Mesenteric fat pad (tissue), 1 donor: ENCODE data around the gene ATG10. TPM values are rescaled to one million over a fixed set of nuclear protein-coding genes. Genes with fewer than 3 reads are reported as not detected.
"Not testable (repeated sequence)": the region's sequence is repeated elsewhere in the genome, so short reads cannot be mapped to it uniquely, and the experiment has no call there.

Experiments used
- DNase-seq: peaks from one replicate; pipeline ENCODE4 v3.0.0-alpha.2; 2020; ENCODE audit warnings: low spot score
- long read RNA-seq: library from polyadenylated mRNA; unstranded; transcript quantifications from one replicate; pipeline ENCODE4 v2.0.0, GENCODE V29; 2020
- total RNA-seq: library from RNA; stranded (reverse); fragmentation: NEBNext Ultra II Directional; extraction: Animal tissue kit (Norgen Biotek cat#: 25700); gene quantifications from one replicate; pipeline ENCODE4 v1.2.1, GENCODE V29; 2021
- donor health status: DM: yes; HTN: yes; CAD: no.

ATG10 gene
- 4.9 TPM for total RNA-seq
- long read RNA-seq, partial matches to known transcripts: 0 of 17 reads
- long read RNA-seq, other reads (novel, unspliced or antisense): 11 of 17 reads

DNA sequence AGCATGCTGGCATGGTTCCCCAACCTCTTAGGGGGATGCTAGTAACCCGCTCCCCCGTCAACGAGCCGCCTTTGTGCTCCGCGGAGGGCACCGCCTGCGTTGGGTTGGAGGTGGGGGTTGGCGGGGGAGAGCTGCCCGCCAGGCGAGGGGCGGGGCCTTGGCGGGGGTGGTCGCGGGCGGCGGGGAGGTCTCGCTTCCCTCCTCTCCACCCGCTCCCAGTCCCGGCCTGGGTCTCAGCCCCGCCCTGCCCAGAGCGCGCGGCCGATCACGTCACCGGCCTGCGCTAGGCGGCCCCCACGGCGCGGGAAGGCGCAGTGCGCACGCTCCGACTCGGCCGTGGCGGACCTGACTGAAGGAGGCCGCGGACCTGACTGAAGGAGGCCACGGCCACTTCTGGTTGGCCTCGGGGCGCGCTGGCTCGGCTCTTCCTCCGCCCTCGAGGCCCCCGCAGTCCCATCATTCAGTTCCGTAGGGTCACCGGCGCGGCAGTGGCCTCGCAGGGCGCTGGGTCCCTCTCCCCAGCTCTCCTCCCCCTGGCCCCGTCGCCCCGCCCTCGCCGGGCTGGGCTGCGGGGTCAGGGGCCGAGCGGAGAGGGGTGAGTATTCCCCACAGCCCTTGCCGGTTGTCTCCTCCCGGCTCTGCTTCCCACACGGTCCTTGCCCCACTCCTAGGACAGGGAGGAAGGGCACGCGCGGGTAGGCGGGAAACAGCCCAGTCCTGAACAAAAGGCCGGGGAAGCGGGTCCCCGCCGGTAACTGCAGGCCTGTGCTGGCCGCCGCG, at the start of gene ATG10:
ATG10 (plus strand) TSS at position 312 of the 780 bp plus-strand sequence. CDS start 15,548 bp downstream, outside the sequence.
- DNase-seq: peak; percentile 97

DNA sequence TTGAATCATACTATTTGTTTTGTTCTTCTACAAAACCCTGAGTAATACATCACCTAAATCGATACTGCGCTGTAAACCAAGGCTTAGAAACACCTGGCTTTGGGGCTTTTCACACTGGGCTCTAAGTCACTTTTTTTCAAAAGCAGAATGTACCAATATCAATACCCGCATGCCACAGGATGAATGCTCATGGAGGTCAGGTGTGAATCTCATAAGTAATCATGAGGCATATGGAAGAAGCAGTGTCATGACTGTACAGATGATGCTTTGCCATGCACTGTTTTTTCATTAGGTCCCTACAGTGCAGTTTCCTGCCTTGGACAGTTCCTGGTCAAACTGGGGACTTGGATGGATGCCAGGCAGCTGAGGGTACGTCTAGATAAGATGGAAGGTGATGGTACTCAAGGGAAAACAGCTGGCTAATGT, 49.0 kb upstream of the ATG10 start:
- DNase-seq: no peak

- DNase-seq: no peak
Observed at GRCh38 chr5:81924442-81924841, 47.4 kb upstream of the ATG10 start.

DNA sequence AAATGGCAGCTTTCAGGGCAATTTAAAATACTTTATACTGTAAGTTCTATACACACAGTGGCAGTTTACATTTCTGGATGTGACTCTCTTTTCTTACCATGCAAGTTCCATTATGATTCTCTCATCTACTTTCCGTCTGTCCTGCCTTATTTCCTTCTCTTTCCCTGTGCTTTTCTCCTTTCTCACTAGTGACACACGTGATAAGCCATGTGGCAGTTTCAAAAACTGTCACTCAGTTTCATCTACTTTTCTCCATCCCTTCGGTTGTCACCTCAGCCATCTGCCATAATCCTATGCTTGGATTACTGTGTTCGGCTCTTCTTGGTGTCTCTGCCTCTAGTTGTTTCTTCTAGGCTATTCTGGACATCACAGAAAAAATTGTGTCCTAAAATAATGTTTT, 46.8 kb upstream of the ATG10 start:
- DNase-seq: no peak

DNA sequence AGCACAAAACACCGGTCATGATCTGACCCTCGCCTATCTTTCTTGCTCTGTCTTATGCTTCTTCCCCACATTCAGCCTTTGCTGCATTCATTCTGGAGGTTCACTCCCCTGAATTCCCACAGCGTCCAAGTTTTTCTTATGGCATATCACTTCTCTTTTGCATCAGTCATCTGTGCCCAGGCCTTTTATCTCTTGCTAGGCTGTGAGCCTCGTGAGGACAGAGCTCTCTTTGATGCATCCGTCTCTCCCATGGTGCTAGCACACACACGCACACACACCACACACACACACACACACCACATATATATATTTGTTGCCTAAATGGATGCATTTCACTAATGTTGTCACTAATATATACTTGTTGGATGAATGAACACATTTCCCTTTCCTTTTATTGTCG, 45.8 kb upstream of the ATG10 start:
- no peak for DNase-seq

DNA sequence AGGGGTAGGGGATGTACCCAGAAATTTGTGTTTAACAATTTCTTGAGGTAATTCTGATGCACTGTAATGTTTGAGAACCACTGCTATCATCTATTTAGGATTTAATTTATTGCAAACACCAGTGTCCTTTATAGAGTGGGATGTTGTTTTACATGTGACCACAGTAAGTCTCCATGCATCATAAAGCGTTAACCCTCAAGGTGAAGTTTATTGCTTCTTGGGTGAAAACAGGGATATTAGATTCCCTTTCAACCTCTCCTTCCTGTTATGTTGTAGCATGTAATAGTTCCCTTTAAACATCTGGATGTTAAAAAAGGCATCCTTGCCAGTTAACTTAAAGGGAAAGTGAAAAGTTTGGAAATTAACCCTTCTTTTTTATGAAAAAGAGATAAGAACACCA, 35.8 kb upstream of the ATG10 start:
- no peak for DNase-seq

DNA sequence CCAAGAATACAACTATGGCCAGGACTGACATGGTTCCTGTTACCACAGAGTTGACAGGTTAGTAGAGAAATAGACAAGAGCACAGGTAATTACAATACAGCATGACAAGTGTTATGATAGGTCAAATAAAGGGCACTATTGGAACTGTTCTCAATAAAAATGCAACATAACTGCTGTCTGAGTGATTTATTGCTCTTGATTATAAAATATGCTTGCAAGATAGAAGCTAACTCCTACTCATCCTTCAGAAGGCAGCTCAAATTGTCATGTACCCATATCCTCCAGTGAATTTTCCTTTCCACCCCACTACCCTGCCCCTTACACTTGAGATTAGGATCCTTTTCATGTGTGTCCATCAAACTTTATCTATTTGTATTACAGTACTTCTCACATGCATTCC, 35.1 kb upstream of the ATG10 start:
- DNase-seq: no peak

- no peak for DNase-seq
Observed at GRCh38 chr5:81942746-81943145, 29.1 kb upstream of the ATG10 start.

DNA sequence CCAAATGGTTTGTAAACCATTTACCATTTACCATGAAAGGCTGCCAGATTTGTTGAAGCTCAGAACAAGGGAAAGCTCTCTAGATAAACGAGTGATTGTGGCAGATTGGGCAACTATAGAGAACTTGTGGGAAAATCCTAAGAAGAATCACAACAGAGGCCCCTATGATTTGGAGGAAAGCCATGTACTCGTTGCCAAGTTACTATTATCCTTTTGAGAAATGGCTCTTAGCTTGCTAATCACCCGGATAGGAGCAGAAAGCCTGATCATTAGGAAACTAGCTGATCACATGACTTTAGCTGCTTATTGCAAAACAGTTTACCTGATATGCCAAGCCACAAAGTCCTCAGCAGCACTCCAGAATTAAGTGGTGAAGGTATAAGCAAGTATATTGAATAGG, 23.5 kb upstream of the ATG10 start:
- no peak for DNase-seq

GRCh38 chr5:81949462-81949861, 22.4 kb upstream of the ATG10 start:
- DNase-seq: no peak

DNA sequence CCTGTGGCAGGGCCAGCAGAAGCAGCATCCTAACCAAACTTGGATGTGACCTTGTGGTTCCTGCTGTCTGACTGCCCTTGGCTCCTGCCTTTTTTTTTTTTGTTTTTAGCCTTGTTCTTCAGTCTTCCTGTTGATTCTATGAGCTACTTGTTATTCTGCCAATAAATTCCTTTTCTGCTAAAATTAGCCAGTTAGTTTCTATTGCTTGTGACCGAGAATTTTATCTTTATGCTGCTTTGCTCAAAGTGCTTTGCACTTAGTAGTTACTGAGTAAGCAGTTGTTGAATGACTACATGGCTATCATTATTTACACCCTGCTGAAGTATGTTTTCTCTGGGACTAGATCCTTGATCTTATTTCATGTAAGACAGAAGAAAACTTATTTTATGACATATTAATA, 20.8 kb upstream of the ATG10 start:
- no peak for DNase-seq

GRCh38 chr5:81954796-81955195, 17.0 kb upstream of the ATG10 start:
- not testable (repeated sequence) for DNase-seq

DNA sequence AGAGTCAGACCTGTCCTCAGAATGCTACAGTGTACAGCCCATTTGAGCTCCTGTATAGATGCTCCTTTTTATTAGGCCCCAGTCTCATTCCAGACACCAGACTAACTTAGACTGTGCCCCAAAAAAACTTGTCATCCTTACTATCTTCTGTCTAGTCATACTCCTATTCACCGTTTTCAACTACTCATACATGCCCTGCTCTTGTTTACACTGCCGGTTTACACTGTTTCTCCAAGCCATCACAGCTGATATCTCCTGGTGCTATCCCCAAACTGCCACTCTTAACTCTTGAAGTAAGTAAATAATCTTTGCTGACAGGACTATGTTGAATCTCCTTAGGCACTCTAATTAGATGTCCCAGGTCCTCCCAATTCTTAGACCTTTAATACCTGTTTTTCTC, 13.7 kb upstream of the ATG10 start:
- DNase-seq: not testable (repeated sequence)

- no peak for DNase-seq
Observed at GRCh38 chr5:81961651-81962440, 10.0 kb upstream of the ATG10 start.

DNA sequence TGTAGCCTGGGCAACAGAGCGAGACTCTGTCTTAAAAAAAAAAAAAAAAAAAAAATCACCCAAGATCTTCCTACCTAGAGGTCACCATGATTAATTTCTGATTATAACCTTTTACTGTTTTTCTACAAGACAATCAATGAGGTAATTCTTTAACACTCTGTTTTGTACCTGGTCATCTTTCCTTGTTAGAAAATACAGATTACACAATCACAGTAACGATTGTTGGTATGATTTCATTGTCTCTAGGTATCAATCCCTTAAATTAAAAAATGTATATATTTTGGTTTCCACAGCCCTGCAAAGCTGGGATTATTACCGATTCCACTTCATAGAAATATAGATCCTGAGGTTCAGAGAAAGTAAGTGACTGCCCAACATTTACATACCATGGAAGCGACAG, 8.3 kb upstream of the ATG10 start:
- no peak for DNase-seq

- no peak for DNase-seq
Observed at GRCh38 chr5:81965524-81965923, 6.3 kb upstream of the ATG10 start.

DNA sequence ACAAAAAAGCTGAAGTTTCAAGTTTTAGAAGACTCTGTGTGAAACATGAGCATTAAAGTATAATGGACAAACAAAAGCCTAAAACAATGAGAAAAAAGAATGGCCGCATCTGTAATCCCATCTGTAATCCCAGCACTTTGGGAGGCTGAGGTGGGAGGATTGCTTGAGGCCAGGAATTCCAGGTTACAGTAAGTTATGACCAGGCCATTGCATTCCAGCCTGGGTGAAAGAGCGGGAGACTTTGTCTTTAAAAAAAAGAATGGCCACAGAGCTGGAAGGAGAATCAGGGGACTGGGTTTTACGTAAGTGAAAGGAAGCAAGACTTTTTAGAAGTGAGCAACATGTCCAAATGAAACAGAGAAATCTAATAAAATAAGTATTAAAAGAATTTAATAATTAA, 2.6 kb upstream of the ATG10 start:
- DNase-seq: no peak

DNA sequence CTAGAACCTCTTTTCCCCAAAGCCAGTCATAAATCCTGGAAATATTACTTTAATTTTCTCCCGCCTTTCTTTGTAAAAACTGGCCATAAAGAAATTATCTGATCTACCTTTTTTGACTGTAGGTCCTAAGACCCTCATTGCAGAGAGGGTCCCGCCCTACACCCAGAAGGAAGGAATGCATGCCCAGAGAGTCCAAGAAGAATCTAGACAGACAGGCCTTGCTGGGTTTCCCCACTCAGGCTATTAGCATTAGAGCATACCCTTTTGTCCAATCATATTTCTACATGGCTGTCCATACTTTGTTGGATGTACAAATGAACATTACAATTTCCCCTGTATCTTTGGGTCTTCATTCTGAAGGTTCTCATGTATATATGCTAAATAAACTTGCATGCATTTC, 1.9 kb upstream of the ATG10 start:
- no peak for DNase-seq

GRCh38 chr5:81971111-81971711, 612 bp upstream of the ATG10 start:
- no peak for DNase-seq

DNA sequence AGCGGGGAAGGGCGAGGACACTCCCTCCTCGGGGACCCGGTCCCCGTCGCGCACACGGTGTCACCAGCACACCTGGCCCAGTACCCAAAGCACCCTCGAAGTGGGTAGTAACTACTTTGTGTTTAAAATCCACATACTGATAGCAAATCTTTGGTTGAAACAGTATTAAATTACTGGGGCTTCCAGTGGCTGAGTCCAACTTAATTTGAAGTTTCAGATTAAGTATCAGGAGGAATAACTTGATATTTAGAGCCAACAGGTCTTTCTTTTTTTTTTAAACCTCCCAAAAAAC, 615 bp downstream of the ATG10 start:
- DNase-seq: no peak

GRCh38 chr5:81980160-81980559, 8.3 kb downstream of the ATG10 start:
- DNase-seq: no peak

GRCh38 chr5:81980598-81981260, 8.9 kb downstream of the ATG10 start:
- no peak for DNase-seq
